ENCODE data around the gene MYL10.

DNA sequence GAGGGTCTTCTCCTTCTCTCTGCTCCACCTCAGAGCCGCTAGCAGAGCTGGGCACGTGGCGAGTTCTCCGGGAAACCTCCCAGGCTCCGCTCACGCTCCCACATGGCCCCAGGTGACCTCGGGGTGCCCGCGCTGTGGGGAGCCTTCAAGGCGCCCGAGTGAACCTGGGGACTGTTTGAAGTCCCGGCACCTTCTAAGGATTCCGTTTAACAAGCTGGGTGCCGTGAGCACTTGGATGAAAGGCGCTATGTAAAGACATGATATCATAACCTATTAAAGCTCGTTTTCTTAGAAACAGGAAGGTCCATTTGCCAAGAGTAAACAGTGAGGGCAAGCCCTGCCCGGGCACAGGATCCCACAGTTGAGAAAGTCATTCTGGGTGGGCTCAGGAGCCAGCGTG, 15.8 kb upstream of the MYL10 start:
- TF ChIP-seq, protein P1, sequence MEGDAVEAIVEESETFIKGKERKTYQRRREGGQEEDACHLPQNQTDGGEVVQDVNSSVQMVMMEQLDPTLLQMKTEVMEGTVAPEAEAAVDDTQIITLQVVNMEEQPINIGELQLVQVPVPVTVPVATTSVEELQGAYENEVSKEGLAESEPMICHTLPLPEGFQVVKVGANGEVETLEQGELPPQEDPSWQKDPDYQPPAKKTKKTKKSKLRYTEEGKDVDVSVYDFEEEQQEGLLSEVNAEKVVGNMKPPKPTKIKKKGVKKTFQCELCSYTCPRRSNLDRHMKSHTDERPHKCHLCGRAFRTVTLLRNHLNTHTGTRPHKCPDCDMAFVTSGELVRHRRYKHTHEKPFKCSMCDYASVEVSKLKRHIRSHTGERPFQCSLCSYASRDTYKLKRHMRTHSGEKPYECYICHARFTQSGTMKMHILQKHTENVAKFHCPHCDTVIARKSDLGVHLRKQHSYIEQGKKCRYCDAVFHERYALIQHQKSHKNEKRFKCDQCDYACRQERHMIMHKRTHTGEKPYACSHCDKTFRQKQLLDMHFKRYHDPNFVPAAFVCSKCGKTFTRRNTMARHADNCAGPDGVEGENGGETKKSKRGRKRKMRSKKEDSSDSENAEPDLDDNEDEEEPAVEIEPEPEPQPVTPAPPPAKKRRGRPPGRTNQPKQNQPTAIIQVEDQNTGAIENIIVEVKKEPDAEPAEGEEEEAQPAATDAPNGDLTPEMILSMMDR (conservative IDR thresholded peaks at IDR 0.05), result no peak
- TF ChIP-seq EZH2 (IDR thresholded peaks at IDR 0.05; ENCODE audit: low read depth), result no peak
